ENCODE results near the gene DAPK2.

Gene DAPK2

DNA sequence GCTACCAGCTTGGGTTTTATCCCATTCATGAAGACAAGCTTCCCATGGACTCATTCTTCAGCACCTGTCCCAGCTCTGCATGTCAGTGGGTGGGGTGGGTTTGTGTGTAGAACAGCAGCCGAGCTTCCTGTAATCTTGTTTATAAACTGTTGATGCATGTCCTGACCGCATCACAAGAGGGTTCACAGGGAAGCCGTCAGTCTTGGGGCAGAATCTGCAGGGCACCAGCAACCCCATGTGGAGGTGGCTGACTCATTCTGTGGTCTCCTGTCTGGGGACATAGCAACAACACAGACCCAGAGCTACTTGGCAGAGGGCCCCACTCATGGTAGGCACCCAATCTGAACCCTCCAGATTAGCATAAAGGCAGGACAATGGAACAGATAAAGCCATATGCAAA, 35.6 kb downstream of the DAPK2 start:
- TF ChIP-seq, protein P1, sequence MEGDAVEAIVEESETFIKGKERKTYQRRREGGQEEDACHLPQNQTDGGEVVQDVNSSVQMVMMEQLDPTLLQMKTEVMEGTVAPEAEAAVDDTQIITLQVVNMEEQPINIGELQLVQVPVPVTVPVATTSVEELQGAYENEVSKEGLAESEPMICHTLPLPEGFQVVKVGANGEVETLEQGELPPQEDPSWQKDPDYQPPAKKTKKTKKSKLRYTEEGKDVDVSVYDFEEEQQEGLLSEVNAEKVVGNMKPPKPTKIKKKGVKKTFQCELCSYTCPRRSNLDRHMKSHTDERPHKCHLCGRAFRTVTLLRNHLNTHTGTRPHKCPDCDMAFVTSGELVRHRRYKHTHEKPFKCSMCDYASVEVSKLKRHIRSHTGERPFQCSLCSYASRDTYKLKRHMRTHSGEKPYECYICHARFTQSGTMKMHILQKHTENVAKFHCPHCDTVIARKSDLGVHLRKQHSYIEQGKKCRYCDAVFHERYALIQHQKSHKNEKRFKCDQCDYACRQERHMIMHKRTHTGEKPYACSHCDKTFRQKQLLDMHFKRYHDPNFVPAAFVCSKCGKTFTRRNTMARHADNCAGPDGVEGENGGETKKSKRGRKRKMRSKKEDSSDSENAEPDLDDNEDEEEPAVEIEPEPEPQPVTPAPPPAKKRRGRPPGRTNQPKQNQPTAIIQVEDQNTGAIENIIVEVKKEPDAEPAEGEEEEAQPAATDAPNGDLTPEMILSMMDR (IDR thresholded peaks at IDR 0.05): no peak
- TF ChIP-seq ZFX (IDR thresholded peaks at IDR 0.05; ENCODE audit: borderline replicate concordance): no peak
- no peak overlapping the region for H3K27ac ChIP-seq

DNA sequence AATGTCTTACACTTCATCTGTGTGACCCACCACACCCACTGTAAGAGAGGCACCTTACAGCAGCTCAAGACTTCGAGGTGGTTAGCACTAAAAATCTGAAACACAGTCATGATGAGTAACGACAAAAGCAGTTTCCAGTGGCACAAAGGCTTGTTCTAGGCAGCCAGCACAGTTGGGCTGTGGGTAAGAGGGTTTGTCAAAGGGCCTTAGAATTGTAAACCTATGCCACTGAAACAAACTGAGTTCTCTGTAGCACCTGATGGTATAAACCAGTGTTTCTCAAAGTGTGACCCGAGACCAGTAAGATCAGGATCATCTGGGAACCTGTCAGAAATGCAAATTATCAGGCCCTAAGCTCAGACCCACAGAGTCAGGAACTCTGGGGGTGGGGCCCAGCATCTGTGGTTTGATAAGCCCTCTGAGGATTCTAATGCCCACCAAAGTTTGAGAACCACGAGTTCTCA, 36.5 kb downstream of the DAPK2 start:
- TF ChIP-seq, protein P1 (IDR thresholded peaks at IDR 0.05): no peak
- no peak for TF ChIP-seq ZFX (IDR thresholded peaks at IDR 0.05; ENCODE audit: borderline replicate concordance)
- H3K27ac ChIP-seq: no peak overlapping the region

DNA sequence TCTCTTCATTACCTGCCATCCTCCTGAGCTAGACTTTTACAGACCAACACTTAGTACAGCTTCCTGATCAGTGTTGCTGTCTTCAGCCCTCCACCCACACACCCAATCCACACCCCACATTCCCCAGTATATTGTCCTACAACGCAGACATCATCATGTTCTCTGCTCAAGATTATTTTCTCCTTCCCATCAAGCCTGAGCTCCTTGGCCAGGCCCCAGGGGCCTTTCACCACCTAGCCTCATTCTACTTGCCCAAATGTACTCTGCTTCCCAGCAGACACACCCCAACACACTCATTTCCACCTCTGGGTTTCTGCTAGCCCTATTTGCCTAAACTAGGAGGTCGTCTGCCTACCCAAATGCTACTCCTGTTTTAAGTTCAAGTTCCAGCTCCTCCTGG, 37.0 kb downstream of the DAPK2 start:
- H3K27ac ChIP-seq: no peak overlapping the region
- TF ChIP-seq ZFX (IDR thresholded peaks at IDR 0.05; ENCODE audit: borderline replicate concordance): no peak
- TF ChIP-seq, protein P1 (IDR thresholded peaks at IDR 0.05): no peak

DNA sequence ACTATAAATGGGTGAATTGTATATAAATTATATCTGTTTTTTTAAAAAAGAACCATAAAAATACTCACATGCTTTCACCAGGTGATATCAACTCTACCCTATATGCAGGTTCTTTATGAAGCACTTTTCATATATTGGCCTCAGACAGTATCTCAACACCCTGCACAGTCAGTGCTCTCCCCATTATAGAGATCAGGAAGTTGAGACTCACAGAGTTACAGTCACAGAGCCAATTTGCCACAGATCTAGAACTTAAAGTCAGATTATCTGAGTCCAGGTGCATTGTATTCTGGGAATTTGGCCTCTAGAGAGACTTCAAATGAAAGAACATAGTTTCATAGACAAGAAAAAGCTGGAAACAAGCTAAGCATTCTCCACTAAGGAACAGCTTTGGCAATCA, 38.1 kb downstream of the DAPK2 start:
- no peak overlapping the region for H3K27ac ChIP-seq
- TF ChIP-seq, protein P1 (IDR thresholded peaks at IDR 0.05): no peak
- TF ChIP-seq ZFX (IDR thresholded peaks at IDR 0.05; ENCODE audit: borderline replicate concordance): no peak

DNA sequence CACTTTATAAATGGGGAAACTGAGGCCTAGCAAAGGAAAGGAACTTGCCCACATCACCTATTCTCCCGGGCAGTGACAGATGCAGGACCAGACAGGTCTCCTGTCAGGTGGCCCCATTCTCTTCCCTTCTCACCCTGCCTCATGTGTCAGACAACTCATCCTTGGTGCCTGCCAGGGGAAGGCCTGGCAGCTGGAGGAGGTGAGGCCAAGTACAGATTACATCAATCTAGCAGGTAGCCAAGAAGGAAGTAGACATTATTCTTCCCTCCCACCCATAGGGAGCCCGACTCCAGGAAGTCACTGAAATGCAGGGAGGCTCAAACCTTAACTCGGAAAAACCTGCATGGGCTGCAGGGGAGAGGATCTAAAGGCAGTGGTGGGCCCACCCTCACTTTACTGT, 39.6 kb downstream of the DAPK2 start:
- TF ChIP-seq ZFX (IDR thresholded peaks at IDR 0.05; ENCODE audit: borderline replicate concordance): no peak
- TF ChIP-seq, protein P1 (IDR thresholded peaks at IDR 0.05): no peak
- no peak overlapping the region for H3K27ac ChIP-seq

DNA sequence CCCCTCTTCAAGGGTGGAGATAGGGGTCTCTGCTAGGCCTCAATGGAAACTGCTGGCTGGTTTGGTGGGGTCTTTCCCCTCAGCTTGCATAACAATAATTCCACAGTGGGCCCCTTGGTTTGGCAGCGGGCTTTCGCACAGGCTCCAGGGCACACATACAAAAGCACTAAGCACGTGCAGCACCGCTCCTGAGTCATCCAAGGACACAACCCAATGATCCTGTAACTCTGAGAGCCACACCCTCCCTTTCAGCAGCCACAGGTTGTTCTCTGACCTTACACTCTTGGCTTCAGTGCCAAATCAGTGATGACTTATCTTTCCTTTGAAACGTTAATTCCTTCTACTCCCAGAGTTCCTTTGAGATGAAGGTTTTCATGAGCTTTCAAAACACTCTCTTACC, 41.7 kb downstream of the DAPK2 start:
- TF ChIP-seq, protein P1 (IDR thresholded peaks at IDR 0.05): no peak
- TF ChIP-seq ZFX (IDR thresholded peaks at IDR 0.05; ENCODE audit: borderline replicate concordance): no peak
- H3K27ac ChIP-seq: peak overlapping the region; percentile 15; the same call in 1 of the 2 replicates

DNA sequence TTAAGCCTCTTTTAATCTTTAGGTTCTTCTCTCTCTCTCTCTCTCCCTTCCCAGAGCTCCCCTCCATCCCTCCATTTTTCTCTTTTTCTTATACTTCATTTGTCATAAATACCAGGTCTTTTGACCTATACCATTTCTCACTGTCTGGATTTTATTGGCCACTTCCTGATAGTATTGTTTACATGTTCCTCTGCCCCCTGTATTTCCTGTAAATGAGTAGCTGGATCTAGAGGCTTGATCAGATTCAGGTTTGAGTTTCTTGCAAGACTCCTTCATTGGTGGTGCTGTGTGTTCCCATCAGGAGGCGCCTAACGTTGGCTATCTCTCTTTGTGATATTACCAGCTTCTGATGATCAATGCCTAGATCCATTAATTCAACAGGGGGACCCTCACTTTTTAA, 42.2 kb downstream of the DAPK2 start:
- TF ChIP-seq, protein P1 (IDR thresholded peaks at IDR 0.05): no peak
- no peak for TF ChIP-seq ZFX (IDR thresholded peaks at IDR 0.05; ENCODE audit: borderline replicate concordance)
- peak overlapping the region; percentile 15; the same call in 1 of the 2 replicates for H3K27ac ChIP-seq

Data from 22Rv1 (cell line).